HG02588 (cell line): ENCODE results near the gene LYPD3.

Experiments
- ATAC-seq: cut with Tn5 transposase; IDR thresholded peaks from one replicate; pipeline ENCODE4 v1.9.1; 2021; ENCODE audit warnings: mild to moderate bottlenecking, moderate library complexity; ENCODE audit not compliant: unreplicated experiment

LYPD3 gene

DNA sequence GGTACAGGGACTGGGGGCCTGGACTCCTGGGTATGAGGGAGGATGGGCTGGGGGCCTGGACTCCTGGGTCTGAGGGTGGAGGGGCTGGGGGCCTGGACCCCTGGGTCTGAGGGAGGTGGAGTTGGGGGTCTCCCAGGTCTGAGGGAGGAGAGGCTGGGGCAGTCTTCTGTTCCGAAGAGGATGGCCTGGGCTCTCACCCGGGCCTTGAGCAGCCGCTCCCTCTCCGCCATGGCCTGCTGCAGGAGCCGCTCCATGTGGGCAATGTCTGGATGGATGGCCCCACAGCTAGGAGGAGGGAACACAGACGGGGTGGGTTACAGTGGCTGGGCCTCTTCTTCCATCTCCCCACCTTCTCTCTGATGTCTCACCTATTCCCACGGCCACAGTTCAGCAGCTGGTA, 21.0 kb upstream of the LYPD3 start:
- no peak for ATAC-seq

- no peak for ATAC-seq
Measured at GRCh38 chr19:43485951-43486350, 20.5 kb upstream of the LYPD3 start.

- no peak for ATAC-seq
Measured at GRCh38 chr19:43483281-43483680, 17.9 kb upstream of the LYPD3 start.

DNA sequence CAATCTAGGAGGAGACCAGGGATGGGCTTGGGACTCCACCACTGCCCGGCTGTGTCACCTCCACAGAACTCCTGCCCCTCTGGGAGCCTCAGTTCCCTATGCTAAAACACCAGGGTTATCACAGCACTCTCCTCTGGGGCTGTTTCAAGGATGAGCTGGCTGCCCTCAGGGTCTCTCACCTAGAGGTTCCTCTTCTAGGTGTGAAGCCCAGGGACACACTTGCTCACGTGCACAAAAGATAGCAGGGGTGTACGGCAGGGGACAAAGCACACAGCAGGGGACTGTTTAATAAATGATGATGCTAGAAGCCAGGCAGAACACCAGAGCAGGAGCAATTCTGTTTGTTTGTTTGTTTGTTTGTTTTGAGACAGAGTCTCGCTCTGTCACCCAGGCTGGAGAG, 16.8 kb upstream of the LYPD3 start:
- ATAC-seq = no peak

- no peak for ATAC-seq
Measured at GRCh38 chr19:43481701-43482100, 16.3 kb upstream of the LYPD3 start.

DNA sequence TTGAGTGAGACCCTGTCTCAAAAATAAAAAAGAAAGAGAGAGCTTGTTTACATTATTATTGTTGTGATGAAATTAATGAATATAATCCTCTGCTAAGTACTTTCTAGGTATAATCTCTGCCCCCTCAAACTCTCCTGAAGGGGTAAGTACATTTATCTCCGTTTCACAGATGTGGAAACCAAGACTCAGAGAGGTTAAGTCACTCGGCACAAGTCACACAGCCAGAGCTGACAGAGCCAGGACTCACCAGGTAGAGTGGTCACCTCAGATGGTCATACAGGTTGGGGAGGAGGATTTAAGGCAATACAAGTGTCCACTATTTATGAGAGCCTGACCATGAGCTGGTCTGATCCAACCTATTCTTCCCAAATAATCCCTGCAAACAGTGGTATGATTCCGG, 15.2 kb upstream of the LYPD3 start:
- no peak for ATAC-seq

- ATAC-seq = no peak
Measured at GRCh38 chr19:43479961-43480561, 14.7 kb upstream of the LYPD3 start.

DNA sequence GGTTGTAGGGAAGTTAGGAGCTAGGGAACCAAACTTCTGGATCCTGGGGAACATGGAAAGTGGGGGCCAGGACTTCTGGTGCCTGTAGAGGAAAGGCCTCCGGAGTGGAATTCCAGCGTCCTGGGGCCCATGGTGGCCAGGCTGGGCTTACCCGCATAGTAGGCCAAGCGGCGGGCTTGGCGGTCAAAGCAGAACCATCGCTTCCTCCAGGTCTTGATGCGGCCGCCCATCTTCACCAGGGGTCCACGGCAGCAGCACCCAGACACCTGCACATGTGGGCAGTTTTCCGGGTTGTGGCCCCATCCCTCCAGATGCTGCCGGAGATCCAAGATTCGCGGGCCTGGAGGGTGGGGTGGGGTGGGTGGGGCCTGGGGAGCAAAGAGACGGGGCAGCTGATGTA, 13.8 kb upstream of the LYPD3 start:
- ATAC-seq = no peak

GRCh38 chr19:43478323-43478722, 12.9 kb upstream of the LYPD3 start:
- no peak for ATAC-seq

GRCh38 chr19:43476606-43477005, 11.2 kb upstream of the LYPD3 start:
- ATAC-seq = no peak

GRCh38 chr19:43474986-43475705, 9.7 kb upstream of the LYPD3 start:
- no peak for ATAC-seq

DNA sequence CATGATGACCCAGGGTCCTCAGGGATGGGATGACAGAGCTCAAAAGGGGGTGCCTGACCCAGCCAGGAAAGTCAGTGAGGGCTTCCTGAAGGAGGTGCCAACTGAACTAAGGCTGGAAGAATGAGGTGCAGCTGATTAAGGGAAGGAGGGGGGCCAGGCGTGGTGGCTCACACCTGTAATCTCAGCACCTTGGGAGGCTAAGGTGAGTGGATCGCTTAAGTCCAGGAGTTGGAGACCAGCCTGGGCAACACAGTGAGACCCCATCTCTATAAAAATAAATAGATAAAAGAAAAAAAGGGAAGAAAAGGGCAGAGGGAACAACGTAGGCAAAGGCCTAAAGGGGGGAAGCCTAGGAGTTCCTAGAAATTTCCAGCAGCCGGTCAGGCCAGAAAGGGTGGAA, 9.1 kb upstream of the LYPD3 start:
- no peak for ATAC-seq

DNA sequence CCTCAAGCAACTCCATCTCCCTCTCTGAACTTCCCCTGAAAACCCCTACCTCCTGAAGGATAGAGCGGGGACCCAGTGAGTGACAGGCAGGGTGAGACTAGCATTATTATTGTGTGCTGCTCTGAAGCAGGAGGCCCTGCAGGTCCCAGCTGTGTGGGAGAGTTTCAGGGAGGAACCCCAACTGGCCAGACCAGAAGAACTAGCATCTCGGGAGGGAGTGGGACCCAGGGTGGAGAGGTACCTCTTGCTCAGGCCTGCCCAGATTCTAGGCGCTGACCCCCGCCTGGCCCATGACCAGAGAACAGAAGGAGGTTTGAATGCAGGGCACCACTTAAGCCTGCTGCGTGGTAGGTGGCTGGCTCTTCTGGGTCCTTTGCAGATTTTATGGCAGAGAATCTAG, 5.7 kb upstream of the LYPD3 start:
- no peak for ATAC-seq

DNA sequence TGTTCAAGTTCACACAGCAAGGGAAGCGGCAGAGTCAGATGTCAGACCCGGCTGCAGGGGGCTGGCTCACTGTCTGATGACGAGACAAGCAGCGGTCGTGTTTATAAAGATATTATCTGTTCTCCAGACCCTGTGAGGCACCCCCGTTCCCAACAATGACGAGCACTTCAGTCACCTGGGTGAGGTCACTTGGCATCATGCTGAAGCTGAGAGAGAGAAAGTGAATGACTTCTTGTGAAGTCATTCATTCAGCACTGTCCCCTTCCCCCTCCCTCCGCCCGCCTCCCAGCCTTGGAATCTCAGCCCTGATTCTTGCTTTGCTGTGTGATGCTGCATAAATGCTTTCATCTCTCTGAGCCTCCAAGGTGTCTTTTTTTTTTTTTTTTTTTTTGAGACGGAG, 4.9 kb upstream of the LYPD3 start:
- no peak for ATAC-seq

DNA sequence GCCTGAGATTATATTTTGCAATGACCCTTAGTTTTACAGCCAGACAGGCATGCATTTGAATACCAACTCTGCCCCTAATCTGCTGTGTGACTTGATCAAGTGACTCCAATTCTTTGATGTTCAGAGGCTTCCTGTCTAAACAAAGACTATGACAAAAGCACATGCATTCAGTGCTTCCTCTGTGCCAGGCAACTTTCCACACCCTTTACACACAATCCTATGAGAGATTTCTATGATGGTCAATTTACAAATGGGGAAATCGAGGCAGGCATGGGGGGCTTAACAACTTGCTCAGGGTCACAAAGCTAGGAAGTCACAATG, 3.7 kb upstream of the LYPD3 start:
- no peak for ATAC-seq

DNA sequence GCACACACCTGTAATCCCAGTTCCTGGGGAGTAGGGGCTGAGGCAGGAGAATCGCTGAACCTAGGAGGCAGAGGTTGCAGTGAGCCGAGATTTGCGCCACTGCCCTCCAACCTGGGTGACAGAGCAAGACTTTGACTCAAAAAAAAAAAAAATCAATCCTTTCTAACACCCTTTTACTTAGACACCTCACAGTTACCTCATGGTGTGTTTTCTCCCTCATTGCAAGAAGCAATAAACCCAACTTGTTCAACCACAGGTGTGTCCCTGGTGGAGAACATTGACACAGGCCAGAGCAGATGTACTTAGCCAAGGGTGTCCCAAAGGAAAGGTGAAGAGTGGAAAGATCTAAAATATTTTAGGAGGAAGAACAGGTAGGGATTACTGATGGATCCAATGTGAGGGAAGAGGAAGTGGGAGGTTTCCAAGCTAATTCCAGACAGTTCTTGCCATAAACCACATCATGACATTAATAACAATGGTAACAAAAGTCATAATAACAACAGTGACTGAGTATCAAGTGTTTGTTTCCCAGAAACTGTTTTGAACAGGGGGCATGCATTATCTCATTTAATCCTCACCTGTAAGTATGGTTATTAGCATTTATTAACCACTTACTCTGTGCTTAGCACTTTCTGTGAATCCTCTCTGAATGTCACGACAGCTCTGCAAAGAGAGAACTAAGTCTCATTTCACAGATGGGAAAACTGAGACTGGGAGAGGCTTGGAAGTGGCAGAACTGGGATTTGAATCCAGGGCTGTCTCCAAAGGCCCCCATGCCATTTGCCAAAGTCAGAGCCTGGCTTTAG, 3.1 kb upstream of the LYPD3 start:
- ATAC-seq = no peak

DNA sequence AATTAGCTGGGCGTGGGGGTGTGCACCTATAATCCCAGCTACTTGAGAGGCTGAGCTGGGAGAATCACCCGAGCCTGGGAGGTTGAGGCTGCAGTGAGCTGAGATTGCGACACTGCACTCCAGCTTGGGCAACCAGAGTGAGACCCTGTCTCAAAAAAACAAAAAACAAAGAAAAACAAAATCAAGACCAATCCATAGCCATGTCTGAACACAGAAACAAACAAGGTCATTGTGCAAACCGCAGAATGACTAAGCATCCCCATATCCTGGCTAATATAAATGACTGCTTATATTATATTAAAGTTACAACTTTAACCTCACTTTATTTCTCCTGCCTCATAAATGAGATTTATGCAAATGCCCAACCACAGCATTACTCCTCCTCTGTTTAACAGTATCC, 2.3 kb upstream of the LYPD3 start:
- ATAC-seq = no peak

- no peak for ATAC-seq
Measured at GRCh38 chr19:43467276-43467675, 1.9 kb upstream of the LYPD3 start.

- no peak for ATAC-seq
Measured at GRCh38 chr19:43466793-43467192, 1.4 kb upstream of the LYPD3 start.

DNA sequence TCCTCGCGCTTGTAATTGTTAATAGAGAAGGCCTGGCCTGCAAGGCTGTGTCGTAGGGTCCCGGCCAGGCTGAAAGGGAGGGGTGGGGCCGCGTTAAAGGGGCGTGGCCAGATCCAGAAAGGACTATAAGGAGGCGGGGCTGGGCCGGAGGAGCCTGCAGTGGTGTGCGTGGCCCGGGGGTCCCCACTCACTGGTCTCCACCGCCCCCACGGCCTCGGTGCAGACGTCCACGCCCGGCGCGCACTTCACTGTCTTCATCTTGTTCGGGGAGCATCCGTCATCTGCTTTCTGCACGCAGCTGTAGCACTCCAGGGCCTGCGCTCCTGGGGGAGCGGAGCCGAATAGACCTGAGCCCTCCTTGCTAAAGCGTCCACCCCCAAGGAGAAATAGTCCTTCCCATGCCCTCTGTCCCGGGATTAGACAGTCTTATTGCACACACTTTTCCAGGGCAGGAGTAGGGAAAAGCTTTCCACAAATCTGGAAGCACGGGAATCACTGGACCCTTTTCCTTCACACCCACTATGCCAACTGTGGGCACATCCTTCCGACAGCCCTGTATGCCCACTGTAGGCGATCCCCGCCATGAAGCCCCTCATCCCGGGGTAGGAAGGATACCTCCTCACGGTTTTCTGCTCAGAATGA, 1.2 kb downstream of the LYPD3 start:
- ATAC-seq = peak; percentile 38

DNA sequence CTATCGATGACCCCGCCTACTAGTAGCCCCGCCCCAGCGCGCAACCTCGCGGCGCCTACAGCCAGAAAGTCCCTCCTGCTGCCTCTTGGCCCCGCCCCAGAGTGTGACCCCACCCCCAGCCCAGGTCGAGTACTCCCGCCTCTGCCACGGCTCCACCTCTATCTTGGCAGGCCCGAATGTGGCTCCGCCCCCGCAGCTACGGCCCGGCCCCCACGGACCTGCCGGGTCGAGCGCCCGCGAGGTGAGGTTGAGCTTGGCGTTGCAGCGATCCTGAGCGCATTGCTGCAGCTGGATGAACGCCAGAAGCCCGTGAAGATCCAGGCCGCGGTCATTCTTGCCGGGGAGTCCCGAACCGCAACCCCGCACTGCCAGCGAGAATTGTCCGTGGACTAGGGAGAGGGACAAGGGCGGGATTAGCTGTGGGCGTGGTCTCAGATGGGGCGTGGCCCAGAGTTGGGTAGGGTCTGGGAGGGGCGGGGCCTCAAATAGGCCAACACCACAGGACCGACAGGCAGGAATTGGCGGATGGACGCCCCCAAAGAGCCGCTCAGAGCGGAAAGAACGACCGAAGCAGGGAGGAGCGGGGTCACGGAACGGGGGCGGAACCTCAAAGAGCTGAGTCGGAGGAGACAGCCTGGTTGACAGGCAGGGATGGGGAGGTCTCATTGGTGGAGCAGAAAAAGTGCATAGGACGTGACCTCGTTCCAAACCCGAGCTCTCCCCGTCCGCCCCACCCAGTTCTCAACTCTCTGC, 1.9 kb downstream of the LYPD3 start:
- ATAC-seq = peak; percentile 81
